Upper lobe of left lung (tissue), 4 donors: ENCODE measurements around the gene HAPLN1.

Experiments used
- CTCF ChIP-seq, 6 experiments: fragments of 450-650 bp in 4 of 6; fragments of 200-600 bp in 2 of 6; sonication (generic) in 2 of 6; IDR thresholded peaks; one replicate each; pipeline ENCODE4 v1.5.1; 2016 to 2019; ENCODE audit warnings: antibody characterized with exemption in 6 of 6
- POLR2A ChIP-seq, 4 donors: fragments of 450-650 bp; IDR thresholded peaks; one replicate each; pipeline ENCODE4 v1.5.1; 2016 to 2017; ENCODE audit warnings: antibody characterized with exemption in 4 of 4, mild to moderate bottlenecking in 2 of 4

- TF ChIP-seq POLR2A (IDR thresholded peaks at IDR 0.05): no peak
- TF ChIP-seq CTCF (IDR thresholded peaks at IDR 0.05): no peak
Measured at GRCh38 chr5:83726912-83727311, 6.3 kb upstream of the HAPLN1 start.
